ENCODE results near the gene HS3ST4.
"Not testable (repeated sequence)": the region's sequence is repeated elsewhere in the genome, so short reads cannot be mapped to it uniquely, and the experiment has no call there.

Gene HS3ST4

GRCh38 chr16:25977121-25977520 is 285.4 kb downstream of the HS3ST4 start:
- intact Hi-C loops (cut with micrococcal nuclease): no loop called here
- Mint-ChIP-seq H3K4me1 (ENCODE audit: low read depth) (no peaks in the 10 kb centered on the region), H3K4me3 (no peak overlapping the region), H3K27ac (no peak overlapping the region), H3K36me3 (ENCODE audit: low read depth) (no peaks in the 10 kb centered on the region), H3K9me3 (peaks cover 9% of the 10 kb centered on the region), H3K27me3 (no peaks in the 10 kb centered on the region)

- H3K9me3 Mint-ChIP-seq: peaks cover 9% of the 10 kb centered on the region
- no peak overlapping the region for H3K27ac Mint-ChIP-seq
- no peaks in the 10 kb centered on the region for H3K36me3 Mint-ChIP-seq (ENCODE audit: low read depth)
- no peaks in the 10 kb centered on the region for H3K27me3 Mint-ChIP-seq
- no peaks in the 10 kb centered on the region for H3K4me1 Mint-ChIP-seq (ENCODE audit: low read depth)
- intact Hi-C loops (cut with micrococcal nuclease): no loop called here
- H3K4me3 Mint-ChIP-seq: no peak overlapping the region
These were observed 286.5 kb downstream of the HS3ST4 start for GRCh38 chr16:25978218-25978617.

GRCh38 chr16:25988084-25988483 is 296.3 kb downstream of the HS3ST4 start:
- Mint-ChIP-seq H3K9me3 (no peaks in the 10 kb centered on the region), H3K27ac (no peak overlapping the region), H3K36me3 (ENCODE audit: low read depth) (no peaks in the 10 kb centered on the region), H3K27me3 (no peaks in the 10 kb centered on the region), H3K4me1 (ENCODE audit: low read depth) (no peaks in the 10 kb centered on the region), H3K4me3 (no peak overlapping the region)
- intact Hi-C loops (cut with micrococcal nuclease): no loop called here

GRCh38 chr16:25988882-25989281 is 297.1 kb downstream of the HS3ST4 start:
- no peaks in the 10 kb centered on the region for H3K9me3 Mint-ChIP-seq
- intact Hi-C loops (cut with micrococcal nuclease): no loop called here
- no peaks in the 10 kb centered on the region for H3K27me3 Mint-ChIP-seq
- no peak overlapping the region for H3K4me3 Mint-ChIP-seq
- no peaks in the 10 kb centered on the region for H3K36me3 Mint-ChIP-seq (ENCODE audit: low read depth)
- no peak overlapping the region for H3K27ac Mint-ChIP-seq
- H3K4me1 Mint-ChIP-seq (ENCODE audit: low read depth): no peaks in the 10 kb centered on the region

GRCh38 chr16:25996052-25996451 is 304.3 kb downstream of the HS3ST4 start:
- no peaks in the 10 kb centered on the region for H3K4me1 Mint-ChIP-seq (ENCODE audit: low read depth)
- H3K27ac Mint-ChIP-seq: no peak overlapping the region
- intact Hi-C loops (cut with micrococcal nuclease): no loop called here
- peaks cover 8% of the 10 kb centered on the region for H3K9me3 Mint-ChIP-seq
- no peaks in the 10 kb centered on the region for H3K27me3 Mint-ChIP-seq
- H3K36me3 Mint-ChIP-seq (ENCODE audit: low read depth): no peaks in the 10 kb centered on the region
- H3K4me3 Mint-ChIP-seq: no peak overlapping the region

- no peak overlapping the region for H3K27ac Mint-ChIP-seq
- no peak overlapping the region for H3K4me3 Mint-ChIP-seq
- intact Hi-C loops (cut with micrococcal nuclease): no loop called here
- H3K4me1 Mint-ChIP-seq (ENCODE audit: low read depth): no peaks in the 10 kb centered on the region
- peaks cover 50% of the 10 kb centered on the region for H3K9me3 Mint-ChIP-seq
- H3K27me3 Mint-ChIP-seq: no peaks in the 10 kb centered on the region
- no peaks in the 10 kb centered on the region for H3K36me3 Mint-ChIP-seq (ENCODE audit: low read depth)
These were observed 313.6 kb downstream of the HS3ST4 start for GRCh38 chr16:26005336-26005735.

GRCh38 chr16:26012376-26012775 is 320.6 kb downstream of the HS3ST4 start:
- no peak overlapping the region for H3K27ac Mint-ChIP-seq
- no peak overlapping the region for H3K4me3 Mint-ChIP-seq
- no peaks in the 10 kb centered on the region for H3K36me3 Mint-ChIP-seq (ENCODE audit: low read depth)
- intact Hi-C loops (cut with micrococcal nuclease): no loop called here
- peaks cover 30% of the 10 kb centered on the region for H3K9me3 Mint-ChIP-seq
- H3K4me1 Mint-ChIP-seq (ENCODE audit: low read depth): no peaks in the 10 kb centered on the region
- no peaks in the 10 kb centered on the region for H3K27me3 Mint-ChIP-seq

GRCh38 chr16:26015776-26016175 is 324.0 kb downstream of the HS3ST4 start:
- Mint-ChIP-seq H3K27ac (no peak overlapping the region), H3K9me3 (peaks cover 27% of the 10 kb centered on the region), H3K36me3 (ENCODE audit: low read depth) (no peaks in the 10 kb centered on the region), H3K4me1 (ENCODE audit: low read depth) (no peaks in the 10 kb centered on the region), H3K4me3 (no peak overlapping the region), H3K27me3 (no peaks in the 10 kb centered on the region)
- intact Hi-C loops (cut with micrococcal nuclease): no loop called here

- peaks cover 27% of the 10 kb centered on the region for H3K9me3 Mint-ChIP-seq
- no peaks in the 10 kb centered on the region for H3K27me3 Mint-ChIP-seq
- no peak overlapping the region for H3K27ac Mint-ChIP-seq
- no peak overlapping the region for H3K4me3 Mint-ChIP-seq
- H3K4me1 Mint-ChIP-seq (ENCODE audit: low read depth): no peaks in the 10 kb centered on the region
- H3K36me3 Mint-ChIP-seq (ENCODE audit: low read depth): no peaks in the 10 kb centered on the region
- intact Hi-C loops (cut with micrococcal nuclease): no loop called here
These were observed 325.2 kb downstream of the HS3ST4 start for GRCh38 chr16:26016989-26017388.

GRCh38 chr16:26019381-26020242 is 327.9 kb downstream of the HS3ST4 start:
- Mint-ChIP-seq H3K27me3 (no peaks in the 10 kb centered on the region), H3K4me1 (ENCODE audit: low read depth) (no peaks in the 10 kb centered on the region), H3K27ac (no peak overlapping the region), H3K9me3 (peaks cover 20% of the 10 kb centered on the region), H3K36me3 (ENCODE audit: low read depth) (no peaks in the 10 kb centered on the region), H3K4me3 (no peak overlapping the region)
- intact Hi-C loops (cut with micrococcal nuclease): no loop called here

- intact Hi-C loops (cut with micrococcal nuclease): no loop called here
- Mint-ChIP-seq H3K4me3 (no peak overlapping the region), H3K27ac (no peak overlapping the region), H3K4me1 (ENCODE audit: low read depth) (no peaks in the 10 kb centered on the region), H3K36me3 (ENCODE audit: low read depth) (no peaks in the 10 kb centered on the region), H3K27me3 (no peaks in the 10 kb centered on the region), H3K9me3 (no peaks in the 10 kb centered on the region)
These were observed 335.1 kb downstream of the HS3ST4 start for GRCh38 chr16:26026709-26027450.

GRCh38 chr16:26031286-26031685 is 339.5 kb downstream of the HS3ST4 start:
- H3K27ac Mint-ChIP-seq: no peak overlapping the region
- H3K36me3 Mint-ChIP-seq (ENCODE audit: low read depth): no peaks in the 10 kb centered on the region
- H3K9me3 Mint-ChIP-seq: no peaks in the 10 kb centered on the region
- H3K4me1 Mint-ChIP-seq (ENCODE audit: low read depth): no peaks in the 10 kb centered on the region
- intact Hi-C loops (cut with micrococcal nuclease): no loop called here
- no peak overlapping the region for H3K4me3 Mint-ChIP-seq
- no peaks in the 10 kb centered on the region for H3K27me3 Mint-ChIP-seq

GRCh38 chr16:26032661-26033060 is 340.9 kb downstream of the HS3ST4 start:
- H3K4me1 Mint-ChIP-seq (ENCODE audit: low read depth); H3K27ac Mint-ChIP-seq; H3K27me3 Mint-ChIP-seq; H3K36me3 Mint-ChIP-seq (ENCODE audit: low read depth); H3K4me3 Mint-ChIP-seq; intact Hi-C loops (cut with micrococcal nuclease); H3K9me3 Mint-ChIP-seq: not testable (repeated sequence)

- no peak overlapping the region for H3K4me3 Mint-ChIP-seq
- no peaks in the 10 kb centered on the region for H3K36me3 Mint-ChIP-seq (ENCODE audit: low read depth)
- intact Hi-C loops (cut with micrococcal nuclease): no loop called here
- no peak overlapping the region for H3K27ac Mint-ChIP-seq
- H3K4me1 Mint-ChIP-seq (ENCODE audit: low read depth): no peaks in the 10 kb centered on the region
- H3K9me3 Mint-ChIP-seq: no peaks in the 10 kb centered on the region
- H3K27me3 Mint-ChIP-seq: no peaks in the 10 kb centered on the region
These were observed 350.4 kb downstream of the HS3ST4 start for GRCh38 chr16:26041952-26042668.
